OCI-LY3 (cell line): ENCODE measurements around the gene SERPINA4.

ENCODE experiments used
- EZH2phosphoT487 ChIP-seq: fragments of 200-600 bp; shearing (Covaris generic); IDR thresholded peaks from 2 replicates; pipeline ENCODE4 v1.6.1; 2018; ENCODE audit warnings: antibody characterized with exemption, mixed run types, low read depth
- TF ChIP-seq, protein P1 (sequence below): fragments of 200-600, 300-600 bp; sonication (generic); IDR thresholded peaks from 2 replicates; pipeline ENCODE4 v1.5.1; 2014; ENCODE audit warnings: antibody characterized with exemption, low read length, low read depth

GRCh38 chr14:94514351-94514750 lies 46.9 kb upstream of the SERPINA4 start:
- TF ChIP-seq, protein P1, sequence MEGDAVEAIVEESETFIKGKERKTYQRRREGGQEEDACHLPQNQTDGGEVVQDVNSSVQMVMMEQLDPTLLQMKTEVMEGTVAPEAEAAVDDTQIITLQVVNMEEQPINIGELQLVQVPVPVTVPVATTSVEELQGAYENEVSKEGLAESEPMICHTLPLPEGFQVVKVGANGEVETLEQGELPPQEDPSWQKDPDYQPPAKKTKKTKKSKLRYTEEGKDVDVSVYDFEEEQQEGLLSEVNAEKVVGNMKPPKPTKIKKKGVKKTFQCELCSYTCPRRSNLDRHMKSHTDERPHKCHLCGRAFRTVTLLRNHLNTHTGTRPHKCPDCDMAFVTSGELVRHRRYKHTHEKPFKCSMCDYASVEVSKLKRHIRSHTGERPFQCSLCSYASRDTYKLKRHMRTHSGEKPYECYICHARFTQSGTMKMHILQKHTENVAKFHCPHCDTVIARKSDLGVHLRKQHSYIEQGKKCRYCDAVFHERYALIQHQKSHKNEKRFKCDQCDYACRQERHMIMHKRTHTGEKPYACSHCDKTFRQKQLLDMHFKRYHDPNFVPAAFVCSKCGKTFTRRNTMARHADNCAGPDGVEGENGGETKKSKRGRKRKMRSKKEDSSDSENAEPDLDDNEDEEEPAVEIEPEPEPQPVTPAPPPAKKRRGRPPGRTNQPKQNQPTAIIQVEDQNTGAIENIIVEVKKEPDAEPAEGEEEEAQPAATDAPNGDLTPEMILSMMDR: no peak
- TF ChIP-seq EZH2phosphoT487: no peak
